ENCODE data around the gene CAV1. TPM values are rescaled to one million over a fixed set of nuclear protein-coding genes. Genes with fewer than 3 reads are reported as not detected.

Gene CAV1
- total RNA-seq, 1 experiment from 2014 or later, result 20.2 TPM

GRCh38 chr7:116554436-116554835, 29.6 kb downstream of the CAV1 start:
- no peak overlapping the region for H2BK20ac ChIP-seq (ENCODE audit: low read depth, low read length, poor library complexity, severe bottlenecking)
- Mint-ChIP-seq H3K27ac (no peak overlapping the region), H3K27me3 (ENCODE audit: low read depth) (no peaks in the 10 kb centered on the region), H3K4me1 (no peaks in the 10 kb centered on the region), H3K4me3 (no peak overlapping the region), H3K36me3 (ENCODE audit: insufficient read depth in 1 of 3, low read depth in 3 of 3) (peaks cover 0 to 5% (median 0%) of the 10 kb centered on the region in 3 experiments; a peak in 1 of 7 replicates), H3K9me3 (no peaks in the 10 kb centered on the region)
- H3K56ac ChIP-seq (ENCODE audit: insufficient read length, low read depth, low read length), result no peak overlapping the region
- no peak overlapping the region for H2BK5ac ChIP-seq (ENCODE audit: insufficient read length, low read length)
- no peak overlapping the region for H3K4ac ChIP-seq (ENCODE audit: low read depth, low read length)
- no peaks in the 10 kb centered on the region for H3K9me3 ChIP-seq (ENCODE audit: control insufficient read depth, low read depth, low read length)
- no peak overlapping the region for H3K14ac ChIP-seq (ENCODE audit: insufficient read depth, low read length)
- H2AFZ ChIP-seq (ENCODE audit: low read length), result no peak overlapping the region
- H3K27ac ChIP-seq (ENCODE audit: insufficient read length, low read depth, low read length), result no peak overlapping the region
- no peaks in the 10 kb centered on the region for H3K27me3 ChIP-seq (ENCODE audit: insufficient read depth, low read length)
- H4K8ac ChIP-seq (replicated peaks; ENCODE audit: insufficient read length, low read depth, low read length), result no peak overlapping the region
- H2BK15ac ChIP-seq (ENCODE audit: low read depth, low read length), result no peak overlapping the region
- H3T11ph ChIP-seq (ENCODE audit: low read length), result no peak overlapping the region
- no peak overlapping the region for H2BK12ac ChIP-seq (ENCODE audit: insufficient read length, low read depth, low read length)
- H3K18ac ChIP-seq (ENCODE audit: insufficient read length, low read depth, low read length), result no peak overlapping the region
- H4K5ac ChIP-seq (ENCODE audit: insufficient read length, low read depth, low read length), result no peak overlapping the region
- DNase-seq, result no peak
- no peak overlapping the region for H3K23ac ChIP-seq (ENCODE audit: insufficient read length, low read depth, low read length)
- no peak overlapping the region for H2AK5ac ChIP-seq (ENCODE audit: insufficient read length, low read length)
- H3K23me2 ChIP-seq (ENCODE audit: insufficient read length, low read depth, low read length, poor library complexity, severe bottlenecking), result no peaks in the 10 kb centered on the region
- no peak overlapping the region for H3K9ac ChIP-seq (ENCODE audit: extremely low read depth, insufficient read length, low read length)
- H4K91ac ChIP-seq (ENCODE audit: insufficient read length, low read depth, low read length), result no peak overlapping the region
- no peaks in the 10 kb centered on the region for H4K20me1 ChIP-seq (ENCODE audit: control insufficient read depth, insufficient read depth, insufficient read length)
- no peak for TF ChIP-seq CTCF (conservative IDR thresholded peaks at IDR 0.05)
- H3K79me1 ChIP-seq (ENCODE audit: insufficient read depth, low read depth, low read length, poor library complexity, severe bottlenecking), result no peaks in the 10 kb centered on the region
- H3K4me2 ChIP-seq (ENCODE audit: insufficient read depth, insufficient read length, low read length), result no peak overlapping the region
- no peaks in the 10 kb centered on the region for H3K79me2 ChIP-seq (ENCODE audit: insufficient read depth, low read length)
- H3K4me1 ChIP-seq (ENCODE audit: insufficient read depth, low read length), result no peaks in the 10 kb centered on the region
- H2BK120ac ChIP-seq (ENCODE audit: low read depth, low read length, poor library complexity, severe bottlenecking), result no peak overlapping the region

All from H9 (cell line).